Skeletal muscle satellite cell (primary cell): ENCODE results near the gene MAML2.

Source experiments
- H3K27me3 ChIP-seq: 2 replicates; pipeline ENCODE4 v1.7.0; 2013; ENCODE audit warnings: low read length; ENCODE audit not compliant: control insufficient read depth, insufficient read depth
- H3K36me3 ChIP-seq: 2 replicates; pipeline ENCODE4 v1.7.0; 2013; ENCODE audit warnings: mild to moderate bottlenecking, control low read depth, low read length; ENCODE audit not compliant: insufficient read depth
- H3K4me1 ChIP-seq: 2 replicates; pipeline ENCODE4 v1.7.0; 2013; ENCODE audit warnings: low read length; ENCODE audit not compliant: control insufficient read depth, insufficient read depth
- H3K4me2 ChIP-seq: 2 replicates; pipeline ENCODE4 v1.7.0; 2013; ENCODE audit warnings: mild to moderate bottlenecking, low read length
- H3K4me3 ChIP-seq: 2 replicates; pipeline ENCODE4 v1.7.0; 2013; ENCODE audit warnings: low read length
- H3K9ac ChIP-seq: 2 replicates; pipeline ENCODE4 v1.7.0; 2013; ENCODE audit warnings: mild to moderate bottlenecking, low read depth, low read length, moderate library complexity
- H3K9me3 ChIP-seq: replicated peaks from 2 replicates; pipeline ENCODE4 v1.7.0; 2013; ENCODE audit warnings: mild to moderate bottlenecking, control low read depth, low read length

The MAML2 gene

GRCh38 chr11:96263238-96263763, 79.7 kb downstream of the MAML2 start:
- Histone ChIP-seq H3K4me3 (peak overlapping the region; percentile 10), H3K9me3 (no peaks in the 10 kb centered on the region), H3K27me3 (no peaks in the 10 kb centered on the region), H3K4me2 (peak overlapping the region; percentile 49), H3K36me3 (no peaks in the 10 kb centered on the region), H3K4me1 (peaks cover 71% of the 10 kb centered on the region), H3K9ac (peak overlapping the region; percentile 6)

GRCh38 chr11:96260532-96260931, 82.5 kb downstream of the MAML2 start:
- peak overlapping the region; percentile 36 for H3K9ac ChIP-seq
- H3K4me1 ChIP-seq, result peaks cover 78% of the 10 kb centered on the region
- peak overlapping the region; percentile 48 for H3K4me2 ChIP-seq
- H3K9me3 ChIP-seq, result no peaks in the 10 kb centered on the region
- no peak overlapping the region for H3K4me3 ChIP-seq
- no peaks in the 10 kb centered on the region for H3K36me3 ChIP-seq
- H3K27me3 ChIP-seq, result no peaks in the 10 kb centered on the region

DNA sequence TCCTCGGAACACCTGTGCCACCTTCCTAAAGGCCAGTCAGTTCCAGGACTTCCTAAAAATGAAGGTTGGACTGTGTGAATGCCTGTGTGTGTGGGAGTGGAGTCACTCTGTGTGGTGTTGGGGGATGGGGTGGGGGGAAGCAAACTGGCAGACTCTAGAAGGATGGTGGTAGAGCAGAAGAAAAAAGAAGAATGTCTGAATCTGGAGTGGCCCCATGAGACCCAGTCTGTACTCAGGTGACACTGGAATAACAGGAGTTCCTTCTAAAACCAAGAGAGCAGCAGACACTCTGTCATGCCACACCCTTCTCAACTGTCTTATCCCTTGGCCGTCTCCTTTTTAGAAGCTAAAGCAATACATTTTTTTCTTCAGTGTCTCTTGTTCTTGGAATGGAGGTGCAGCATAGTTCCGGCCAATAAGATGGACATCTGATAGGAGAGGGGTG, 82.9 kb downstream of the MAML2 start:
- H3K4me1 ChIP-seq, result peaks cover 74% of the 10 kb centered on the region
- no peak overlapping the region for H3K4me3 ChIP-seq
- no peaks in the 10 kb centered on the region for H3K27me3 ChIP-seq
- peak overlapping the region; percentile 36 for H3K9ac ChIP-seq
- no peaks in the 10 kb centered on the region for H3K36me3 ChIP-seq
- peak overlapping the region; percentile 48 for H3K4me2 ChIP-seq
- no peaks in the 10 kb centered on the region for H3K9me3 ChIP-seq

DNA sequence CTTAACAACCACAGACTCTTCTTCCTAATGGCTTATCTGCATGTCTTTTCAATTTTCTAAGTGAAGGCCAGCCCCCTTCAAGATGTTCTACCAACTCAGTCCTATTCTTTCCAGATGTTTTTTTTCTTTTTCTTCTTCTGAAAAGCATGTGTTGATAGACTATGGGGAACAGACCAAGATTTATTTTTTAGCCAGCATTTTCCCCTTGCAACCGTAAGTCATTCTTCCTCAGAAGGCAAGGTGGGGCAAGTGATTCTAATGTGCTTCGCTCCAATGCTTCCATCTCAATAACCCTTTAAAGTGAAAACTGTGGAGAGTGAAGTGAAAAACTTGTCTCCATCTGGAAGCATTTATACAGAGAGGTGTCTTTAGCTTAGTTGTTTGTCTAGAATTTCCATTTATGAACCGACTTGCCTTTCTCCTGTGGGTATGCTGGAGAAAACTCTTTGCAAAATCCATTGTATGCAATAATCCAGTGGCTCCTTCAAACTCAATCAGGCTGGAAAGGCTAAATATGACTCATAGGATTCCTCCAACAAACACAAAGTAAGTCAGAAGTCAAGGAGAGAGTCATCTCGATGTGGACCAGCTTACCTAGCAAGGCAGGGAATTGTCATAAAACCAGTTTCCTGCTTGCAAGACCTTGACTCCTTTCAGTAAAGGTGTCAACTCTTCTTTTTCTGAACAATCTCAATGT, 83.7 kb downstream of the MAML2 start:
- H3K27me3 ChIP-seq, result no peaks in the 10 kb centered on the region
- H3K4me2 ChIP-seq, result no peak overlapping the region
- H3K9me3 ChIP-seq, result no peaks in the 10 kb centered on the region
- peaks cover 70% of the 10 kb centered on the region for H3K4me1 ChIP-seq
- H3K36me3 ChIP-seq, result no peaks in the 10 kb centered on the region
- H3K4me3 ChIP-seq, result no peak overlapping the region
- H3K9ac ChIP-seq, result no peak overlapping the region

DNA sequence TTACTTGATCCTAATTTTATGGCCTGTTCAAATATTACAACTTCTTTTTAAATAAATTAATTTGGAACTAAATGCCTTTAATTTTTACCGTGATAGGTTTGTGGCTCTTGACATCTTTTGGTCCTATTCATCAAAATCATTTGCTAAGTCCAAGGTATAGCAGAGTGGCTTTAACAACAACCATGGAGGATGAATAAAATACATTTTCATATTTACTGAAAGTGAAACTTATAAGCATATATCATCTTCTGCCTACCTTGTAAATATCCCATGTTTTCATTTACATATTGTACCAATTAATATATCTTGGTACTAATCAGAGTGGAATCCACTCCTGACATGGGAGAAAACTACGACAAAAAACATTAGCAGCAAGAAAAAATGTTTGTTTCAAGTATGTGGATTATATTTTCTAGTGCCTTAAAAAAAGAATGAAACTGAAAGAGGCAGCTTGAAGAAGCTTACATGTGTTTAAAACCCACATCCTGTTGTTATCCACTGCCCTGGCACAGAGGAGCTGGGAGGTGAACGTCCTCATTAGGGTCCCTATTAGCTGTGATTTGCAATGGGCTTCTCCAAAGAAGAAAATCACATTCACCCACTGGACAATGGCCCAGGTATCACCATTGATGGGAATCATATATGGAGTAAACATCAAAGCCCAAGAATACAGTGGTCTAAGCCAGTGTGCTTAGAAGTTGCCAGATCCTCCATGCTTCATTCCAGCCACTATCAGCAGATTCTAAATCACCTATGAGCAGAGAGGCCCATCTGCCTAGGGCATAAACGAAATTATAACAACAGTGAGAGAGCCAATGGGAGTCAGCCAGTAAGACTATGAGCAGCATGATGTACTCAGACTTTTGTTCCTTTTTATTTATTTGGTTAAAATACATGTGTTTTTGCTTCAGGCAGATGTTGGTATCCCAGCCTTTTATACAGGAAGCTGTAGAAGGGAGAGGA, 84.7 kb downstream of the MAML2 start:
- Histone ChIP-seq H3K36me3 (no peaks in the 10 kb centered on the region), H3K4me3 (no peak overlapping the region), H3K9me3 (no peaks in the 10 kb centered on the region), H3K4me1 (peaks cover 68% of the 10 kb centered on the region), H3K27me3 (no peaks in the 10 kb centered on the region), H3K4me2 (peak overlapping the region; percentile 57), H3K9ac (peak overlapping the region; percentile 38)

DNA sequence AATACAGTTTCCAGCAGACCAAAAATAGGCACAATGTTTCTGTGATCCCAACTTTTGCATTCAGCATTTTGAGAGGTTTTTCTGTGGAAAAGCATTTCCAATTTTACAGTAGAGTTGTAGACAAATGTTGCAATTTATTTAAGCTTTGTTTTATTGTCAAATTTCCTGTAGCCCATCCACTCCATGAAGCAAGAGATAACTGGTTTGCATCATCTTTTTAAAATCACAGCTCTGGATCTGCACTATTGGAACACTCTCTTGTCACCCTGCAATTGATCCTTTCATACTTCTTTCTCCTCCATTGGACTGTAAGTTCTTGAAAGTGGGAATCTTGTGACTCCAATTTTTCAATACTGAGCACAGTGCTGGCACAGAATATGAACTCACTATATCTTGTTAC, 86.0 kb downstream of the MAML2 start:
- H3K4me1 ChIP-seq, result peaks cover 60% of the 10 kb centered on the region
- no peaks in the 10 kb centered on the region for H3K27me3 ChIP-seq

DNA sequence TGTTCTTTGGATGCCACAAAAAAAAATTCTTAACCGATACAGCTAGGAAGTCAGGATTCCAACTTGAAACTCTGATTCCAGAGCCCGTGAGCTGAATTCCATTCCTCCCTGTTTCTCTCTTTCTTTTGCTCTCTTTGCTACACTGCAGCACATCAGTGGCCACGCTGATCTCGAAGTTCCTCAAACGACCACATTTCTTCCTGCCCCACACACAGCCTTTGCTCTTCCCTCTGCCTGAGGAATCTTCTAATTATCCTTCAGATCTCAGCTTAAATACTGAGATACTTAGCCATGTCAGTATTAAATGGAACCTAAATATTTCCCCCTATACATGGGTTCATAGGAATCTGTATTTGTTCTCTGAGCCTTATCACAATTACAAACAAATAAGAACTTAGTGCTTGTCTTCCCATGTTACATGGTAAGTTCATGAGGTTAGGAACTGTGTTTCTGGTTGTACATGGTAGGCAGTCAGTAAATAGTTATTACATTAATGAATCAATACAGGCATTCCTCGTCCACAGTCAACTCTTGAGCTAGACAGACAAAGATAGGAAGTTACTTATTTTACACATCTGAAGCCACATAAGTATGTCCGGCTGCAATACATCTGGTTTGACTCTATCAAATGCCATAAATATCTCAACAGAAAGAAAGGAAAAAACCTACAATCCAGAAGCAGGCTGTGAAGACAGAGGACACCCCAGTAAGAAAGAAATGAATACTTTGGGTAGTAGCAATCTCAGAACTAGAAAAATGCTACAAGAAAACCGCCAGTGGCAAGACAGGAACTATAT, 86.6 kb downstream of the MAML2 start:
- Histone ChIP-seq H3K9me3 (no peaks in the 10 kb centered on the region), H3K9ac (no peak overlapping the region), H3K36me3 (no peaks in the 10 kb centered on the region), H3K27me3 (no peaks in the 10 kb centered on the region), H3K4me3 (no peak overlapping the region), H3K4me2 (no peak overlapping the region), H3K4me1 (peaks cover 60% of the 10 kb centered on the region)

More for the DNA sequence above, 86.0 kb downstream of the MAML2 start:
- H3K9me3 ChIP-seq, result no peaks in the 10 kb centered on the region
- H3K4me3 ChIP-seq, result no peak overlapping the region
- H3K9ac ChIP-seq, result no peak overlapping the region
- no peaks in the 10 kb centered on the region for H3K36me3 ChIP-seq
- no peak overlapping the region for H3K4me2 ChIP-seq

DNA sequence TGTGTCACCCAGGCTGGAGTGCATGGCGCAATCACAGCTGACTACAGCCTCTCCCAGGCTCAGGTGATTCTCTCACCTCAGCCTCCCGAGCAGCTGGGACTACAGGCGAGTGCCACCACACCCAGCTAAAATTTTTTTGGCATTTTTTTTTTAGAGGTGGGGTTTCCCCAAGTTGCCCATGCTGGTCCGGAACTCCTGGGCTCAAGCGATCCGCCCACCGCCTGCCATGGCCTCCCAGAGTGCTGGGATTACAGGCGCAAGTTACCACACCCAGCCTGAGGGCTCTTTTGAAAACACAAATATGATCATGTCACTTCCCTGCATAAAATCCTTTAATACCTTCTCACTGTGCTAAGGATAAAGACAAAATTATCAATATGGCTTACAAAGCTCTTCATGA, 88.1 kb downstream of the MAML2 start:
- Histone ChIP-seq H3K36me3 (no peaks in the 10 kb centered on the region), H3K4me1 (peaks cover 47% of the 10 kb centered on the region), H3K27me3 (no peaks in the 10 kb centered on the region), H3K4me2 (no peak overlapping the region), H3K9ac (no peak overlapping the region), H3K9me3 (no peaks in the 10 kb centered on the region), H3K4me3 (no peak overlapping the region)

GRCh38 chr11:96254087-96254486, 88.9 kb downstream of the MAML2 start:
- peak overlapping the region; percentile 48 for H3K9ac ChIP-seq
- H3K9me3 ChIP-seq, result no peaks in the 10 kb centered on the region
- peak overlapping the region; percentile 29 for H3K4me2 ChIP-seq
- H3K27me3 ChIP-seq, result no peaks in the 10 kb centered on the region
- H3K4me1 ChIP-seq, result peaks cover 39% of the 10 kb centered on the region
- H3K36me3 ChIP-seq, result no peaks in the 10 kb centered on the region
- peak overlapping the region; percentile 1 for H3K4me3 ChIP-seq

- H3K27me3 ChIP-seq, result no peaks in the 10 kb centered on the region
Measured at GRCh38 chr11:96246718-96247552, 96.1 kb downstream of the MAML2 start.

More at GRCh38 chr11:96246718-96247552, 96.1 kb downstream of the MAML2 start:
- H3K4me3 ChIP-seq, result no peak overlapping the region
- H3K9ac ChIP-seq, result peak overlapping the region; percentile 16
- no peaks in the 10 kb centered on the region for H3K36me3 ChIP-seq
- peak overlapping the region; percentile 59 for H3K4me2 ChIP-seq
- H3K4me1 ChIP-seq, result peaks cover 41% of the 10 kb centered on the region
- H3K9me3 ChIP-seq, result no peaks in the 10 kb centered on the region
